HL-60/S4 treated with retinoic acid at 250 ng/mL for 4 days and 3 days (cell line): ENCODE data around the gene MROH2A.

Experiments used
- in situ Hi-C: fragments of 300-500 bp; cut with MboI; formaldehyde crosslinking; loops from 2 replicates; pipeline ENCODE4 v1.7.0; 2022; ENCODE audit warnings: low sequenced_read_pairs

Gene MROH2A

GRCh38 chr2:233800208-233800607 is 22.1 kb downstream of the MROH2A start:
- in situ Hi-C loops = no loop called here

GRCh38 chr2:233801357-233802131 is 23.4 kb downstream of the MROH2A start:
- in situ Hi-C loops = no loop called here

- in situ Hi-C loops = no loop called here
Observed at GRCh38 chr2:233802132-233802815, 24.1 kb downstream of the MROH2A start.

- in situ Hi-C loops = no loop called here
Observed at GRCh38 chr2:233803292-233803911, 25.3 kb downstream of the MROH2A start.

GRCh38 chr2:233803994-233804393 is 25.9 kb downstream of the MROH2A start:
- in situ Hi-C loops = no loop called here

GRCh38 chr2:233807215-233807865 is 29.2 kb downstream of the MROH2A start:
- in situ Hi-C loops = no loop called here

- in situ Hi-C loops = no loop called here
Observed at GRCh38 chr2:233807966-233808935, 30.1 kb downstream of the MROH2A start.

GRCh38 chr2:233810385-233810784 is 32.3 kb downstream of the MROH2A start:
- in situ Hi-C loops = no loop called here

- in situ Hi-C loops = no loop called here
Observed at GRCh38 chr2:233811087-233811486, 33.0 kb downstream of the MROH2A start.

- in situ Hi-C loops = no loop called here
Observed at GRCh38 chr2:233811732-233812131, 33.6 kb downstream of the MROH2A start.

- in situ Hi-C loops = no loop called here
Observed at GRCh38 chr2:233813236-233814055, 35.3 kb downstream of the MROH2A start.

GRCh38 chr2:233814056-233814835 is 36.1 kb downstream of the MROH2A start:
- in situ Hi-C loops = no loop called here

- in situ Hi-C loops = no loop called here
Observed at GRCh38 chr2:233815861-233816260, 37.7 kb downstream of the MROH2A start.

- in situ Hi-C loops = no loop called here
Observed at GRCh38 chr2:233816334-233816733, 38.2 kb downstream of the MROH2A start.

- in situ Hi-C loops = no loop called here
Observed at GRCh38 chr2:233816771-233817170, 38.6 kb downstream of the MROH2A start.

- in situ Hi-C loops = no loop called here
Observed at GRCh38 chr2:233817361-233817911, 39.3 kb downstream of the MROH2A start.

GRCh38 chr2:233817995-233818638 is 40.0 kb downstream of the MROH2A start:
- in situ Hi-C loops = no loop called here
